GM18511 (cell line): ENCODE results near the gene SMYD3.
"Not testable (repeated sequence)": the region's sequence is repeated elsewhere in the genome, so short reads cannot be mapped to it uniquely, and the experiment has no call there.

ENCODE experiments used
- ATAC-seq: cut with Tn5 transposase; IDR thresholded peaks from one replicate; pipeline ENCODE4 v1.9.1; 2021; ENCODE audit warnings: mild to moderate bottlenecking, moderate library complexity; ENCODE audit not compliant: unreplicated experiment

The SMYD3 gene

DNA sequence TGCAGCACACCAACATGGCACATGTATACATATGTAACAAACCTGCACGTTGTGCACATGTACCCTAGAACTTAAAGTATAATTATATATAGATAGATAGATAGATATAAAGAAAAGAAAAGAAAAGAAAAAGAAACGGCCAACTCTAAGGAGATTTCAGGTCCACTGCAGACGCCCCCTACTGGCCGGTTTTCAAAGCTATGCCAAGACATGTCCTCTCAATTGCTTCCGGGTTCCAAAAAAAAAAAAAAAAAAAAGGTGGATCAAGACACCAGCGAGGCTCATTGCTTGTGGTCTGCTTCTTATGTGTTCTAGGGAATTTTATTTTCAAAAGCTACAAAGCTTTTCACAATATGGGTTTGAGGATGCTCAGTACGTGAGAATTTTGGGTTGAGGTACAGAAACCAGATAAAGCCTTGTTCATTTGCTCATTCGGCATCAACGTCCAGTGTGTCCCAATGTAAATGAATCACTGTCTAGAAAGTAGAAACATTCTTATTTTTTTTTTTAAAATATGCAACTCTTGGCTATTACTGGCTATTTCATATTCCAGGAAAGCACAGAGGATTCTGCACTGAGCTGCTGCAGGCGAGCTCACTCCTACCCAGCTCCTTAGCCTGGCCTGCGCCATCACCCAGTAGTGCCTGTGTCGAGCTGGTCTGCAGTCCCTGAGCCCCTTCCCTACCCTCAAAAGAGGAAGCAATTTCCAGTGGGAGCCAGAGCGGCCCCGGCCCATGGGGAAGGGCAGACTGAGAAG lies 709.3 kb downstream of the SMYD3 start:
- no peak for ATAC-seq

DNA sequence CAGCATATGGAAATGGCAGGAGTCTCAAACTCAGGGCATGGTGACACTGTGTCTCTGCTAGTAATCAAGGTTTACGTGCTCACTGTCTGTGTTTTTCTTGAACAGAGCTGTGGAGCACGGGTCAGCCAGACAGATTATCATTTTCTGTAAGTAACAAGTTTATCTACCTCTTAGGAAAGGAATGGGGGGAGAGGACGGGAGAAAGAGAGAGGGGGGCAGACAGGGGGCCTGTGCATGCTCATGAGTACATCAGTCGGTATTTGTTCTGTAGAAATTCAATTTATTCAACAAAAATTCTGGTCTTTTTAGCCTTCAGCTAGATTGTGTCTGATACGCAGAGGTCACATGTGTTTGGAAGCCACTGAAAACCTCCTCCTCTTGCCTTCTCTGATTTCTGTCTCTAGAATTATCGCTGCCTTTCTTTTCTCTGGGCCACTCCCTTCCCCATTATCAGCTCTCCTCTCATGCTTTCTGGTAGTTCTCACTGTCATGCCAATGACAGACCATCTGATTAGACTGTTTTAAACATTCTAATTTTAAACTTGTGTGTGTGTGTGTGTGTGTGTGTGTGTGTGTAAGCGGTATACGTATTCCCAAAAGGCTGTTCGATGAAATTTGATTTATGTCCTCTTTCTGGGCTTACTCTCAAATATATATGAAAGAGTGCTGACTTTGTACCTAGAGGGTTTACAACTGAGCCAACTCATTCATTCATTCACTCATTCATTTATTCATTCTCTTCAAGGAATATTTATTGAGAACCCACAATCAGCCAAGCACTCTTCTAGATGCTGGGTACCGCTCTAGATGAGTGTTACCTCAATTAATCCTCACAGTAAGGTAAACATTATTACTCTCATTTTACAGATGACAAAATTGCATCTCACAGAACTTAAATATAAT lies 715.4 kb downstream of the SMYD3 start:
- no peak for ATAC-seq

DNA sequence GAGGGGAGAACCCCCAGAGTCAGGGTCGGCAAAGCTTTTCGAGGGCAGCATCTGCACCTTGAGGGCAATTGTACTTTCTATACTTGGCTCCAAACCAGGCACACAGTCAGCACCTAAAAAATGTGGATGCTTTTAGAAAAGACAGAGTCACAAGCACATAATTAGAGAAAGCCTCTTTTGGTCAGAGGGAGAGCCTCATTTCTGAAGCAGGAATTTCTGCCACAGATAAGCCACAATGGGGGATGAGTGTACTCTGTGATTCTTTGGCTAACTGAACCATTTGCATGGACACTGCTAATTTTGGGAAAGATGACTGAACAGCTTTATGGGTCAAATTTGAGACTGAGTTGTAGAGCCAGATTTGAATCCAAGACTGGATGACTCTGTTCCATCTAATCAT lies 716.6 kb downstream of the SMYD3 start:
- no peak for ATAC-seq

DNA sequence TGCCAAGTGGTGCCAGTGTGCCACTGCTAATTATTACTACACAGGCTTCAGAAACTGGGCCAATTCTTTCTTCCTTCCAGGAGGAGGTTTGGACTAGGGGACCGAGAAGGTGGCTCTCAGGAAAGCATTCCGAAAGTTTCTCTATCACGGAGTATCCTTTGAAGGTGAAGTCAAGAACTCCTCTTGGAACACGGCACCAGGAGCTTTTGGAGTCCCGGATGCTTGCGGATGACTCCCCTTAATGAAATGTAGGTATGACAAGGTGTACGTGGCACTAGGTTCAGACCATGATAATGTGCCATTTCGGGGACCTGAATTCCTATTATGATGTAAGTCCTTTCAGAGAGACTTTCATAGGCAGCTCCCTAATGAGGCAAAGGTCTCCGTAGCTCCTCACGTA lies 718.2 kb downstream of the SMYD3 start:
- no peak for ATAC-seq

DNA sequence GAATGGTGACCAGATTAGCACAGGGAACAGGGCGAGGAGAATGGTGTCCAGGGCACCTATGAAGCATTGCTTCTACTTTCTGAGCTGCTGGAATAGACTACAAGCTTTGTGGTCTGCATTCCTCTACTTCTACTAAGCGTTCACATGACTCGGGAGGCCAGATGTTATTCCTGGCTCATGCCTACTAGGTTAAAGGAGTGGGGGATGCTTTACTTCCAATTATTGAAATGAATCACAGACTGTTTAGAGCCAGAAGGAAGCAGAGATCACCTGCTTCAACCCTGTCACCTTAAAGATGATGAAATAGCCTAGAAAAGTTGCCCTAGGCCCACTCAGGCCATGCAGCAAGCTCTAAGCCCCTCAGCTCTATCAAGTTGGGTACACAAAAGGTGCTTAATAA lies 718.8 kb downstream of the SMYD3 start:
- no peak for ATAC-seq

DNA sequence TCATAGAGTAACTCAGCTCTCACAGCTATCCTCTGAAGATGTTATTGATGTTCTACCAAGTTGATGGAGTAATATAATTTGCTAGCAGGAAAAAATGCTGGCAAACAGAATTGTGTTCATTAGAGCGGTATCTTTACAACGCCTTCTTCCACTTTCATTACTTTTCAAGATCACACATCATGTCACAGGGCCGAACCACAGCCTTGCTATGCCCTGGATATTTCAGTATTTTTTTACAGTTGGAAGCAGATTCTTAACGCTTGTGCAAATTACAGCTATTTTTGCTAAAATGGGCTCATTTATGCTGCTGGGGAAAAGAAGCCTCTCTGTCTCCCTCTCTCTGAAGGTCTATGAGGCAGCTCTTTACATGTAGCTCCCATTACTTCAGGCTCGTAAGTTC lies 720.1 kb downstream of the SMYD3 start:
- no peak for ATAC-seq

DNA sequence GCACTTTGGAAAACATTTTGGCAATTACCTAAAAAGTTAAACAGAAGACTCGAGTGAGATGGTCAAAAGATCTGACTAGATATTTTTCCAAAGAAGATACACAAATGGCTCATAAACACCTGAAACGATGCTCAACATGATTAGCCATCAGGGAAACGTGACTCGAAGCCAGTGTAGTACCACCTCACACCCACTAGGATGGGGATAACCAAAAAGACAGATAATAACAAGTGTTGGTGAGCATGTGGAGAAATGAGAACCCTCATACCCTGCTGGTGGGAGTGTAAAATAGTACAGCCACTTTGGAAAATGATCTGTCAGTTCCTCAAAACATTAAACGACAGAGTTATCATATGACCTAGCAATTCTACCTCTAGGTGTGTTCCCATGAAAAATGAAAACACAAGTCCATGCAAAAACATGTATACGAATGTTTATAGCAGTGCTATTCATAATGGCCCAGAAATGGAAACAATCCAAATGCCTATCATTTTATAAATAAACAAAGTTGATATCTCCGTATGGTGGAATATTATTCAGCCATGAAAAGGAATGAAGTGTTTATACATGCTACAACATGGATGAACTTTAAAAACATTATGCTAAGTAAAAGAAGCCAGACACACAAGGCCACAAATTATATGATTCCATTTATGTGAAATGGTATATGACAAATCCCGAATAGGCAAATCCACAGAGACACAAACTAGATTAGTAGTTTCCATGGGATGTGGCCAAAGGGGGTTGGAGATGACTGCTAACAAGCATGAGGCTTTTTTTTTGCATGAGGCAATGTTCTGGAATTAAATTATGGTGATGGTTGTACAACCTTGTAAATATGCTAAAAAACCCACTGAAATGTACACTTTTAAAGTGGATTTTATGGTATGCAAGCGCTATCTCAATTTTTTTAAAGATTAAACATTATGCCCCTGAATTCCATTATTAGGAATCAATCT lies 727.0 kb downstream of the SMYD3 start:
- no peak for ATAC-seq

DNA sequence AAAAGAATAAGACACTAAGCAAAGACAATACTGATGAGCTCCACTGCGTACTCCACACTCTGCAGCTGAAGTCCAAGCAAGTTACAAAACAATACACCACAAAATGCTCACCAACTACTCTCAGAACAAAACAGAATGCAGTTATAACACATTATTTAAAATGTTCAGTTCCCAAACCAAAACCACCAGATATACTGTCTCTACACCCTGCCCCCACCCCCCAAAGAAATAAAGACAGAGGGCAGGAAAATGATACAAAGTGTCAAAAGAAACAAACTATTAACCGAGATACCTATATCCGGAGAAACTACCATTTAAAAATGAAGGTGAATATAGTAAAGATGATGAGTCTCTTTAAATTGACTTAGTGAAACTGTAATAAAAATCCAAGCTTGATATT lies 729.3 kb downstream of the SMYD3 start:
- no peak for ATAC-seq

DNA sequence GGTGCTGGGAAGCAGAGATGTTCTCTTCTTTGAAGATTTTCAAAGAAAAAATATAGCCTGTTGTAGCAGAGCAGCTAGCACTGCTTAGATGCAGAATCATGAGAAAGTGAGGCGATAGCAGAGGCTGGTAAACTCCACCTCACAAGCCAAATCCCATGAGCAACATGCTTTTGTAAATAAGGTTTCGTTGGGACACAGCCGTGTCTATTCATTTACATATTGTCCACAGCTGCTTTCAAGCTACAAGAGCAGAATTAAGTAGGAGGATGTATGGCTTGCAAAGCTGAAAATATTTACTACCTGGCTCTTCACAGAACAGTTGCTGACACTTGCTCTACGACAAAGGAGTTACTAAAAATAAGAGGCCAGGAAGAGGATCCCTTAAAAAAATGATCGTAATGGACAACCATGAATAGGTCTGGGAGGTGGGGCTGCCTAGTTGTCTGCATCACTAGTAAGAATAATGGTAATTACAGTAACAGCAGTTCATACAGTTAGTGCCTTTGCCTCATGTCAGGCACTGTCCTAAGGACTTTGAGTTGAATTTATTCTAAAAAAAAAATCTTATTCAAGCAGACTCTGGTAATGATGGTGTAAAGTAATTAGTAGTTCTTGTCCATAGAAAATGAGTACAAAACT lies 730.3 kb downstream of the SMYD3 start:
- no peak for ATAC-seq

DNA sequence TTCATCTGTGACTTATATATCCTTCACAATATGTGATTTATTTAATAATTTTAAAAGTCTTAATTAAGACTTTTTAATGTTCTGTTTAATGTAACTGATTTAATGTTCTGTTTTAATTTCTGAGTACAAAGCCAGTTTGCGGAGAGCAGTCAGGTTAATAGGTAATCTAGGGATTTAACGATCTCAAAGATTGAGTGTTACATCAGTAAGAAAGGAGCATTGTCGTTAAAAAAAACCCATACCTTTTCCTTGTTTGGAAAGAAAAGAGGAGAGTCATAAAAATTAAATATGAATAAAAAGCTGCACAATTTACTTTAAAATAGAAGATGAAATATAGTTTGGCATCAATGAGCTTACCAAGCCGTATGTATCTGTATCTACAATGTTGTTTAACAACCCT lies 730.9 kb downstream of the SMYD3 start:
- no peak for ATAC-seq

DNA sequence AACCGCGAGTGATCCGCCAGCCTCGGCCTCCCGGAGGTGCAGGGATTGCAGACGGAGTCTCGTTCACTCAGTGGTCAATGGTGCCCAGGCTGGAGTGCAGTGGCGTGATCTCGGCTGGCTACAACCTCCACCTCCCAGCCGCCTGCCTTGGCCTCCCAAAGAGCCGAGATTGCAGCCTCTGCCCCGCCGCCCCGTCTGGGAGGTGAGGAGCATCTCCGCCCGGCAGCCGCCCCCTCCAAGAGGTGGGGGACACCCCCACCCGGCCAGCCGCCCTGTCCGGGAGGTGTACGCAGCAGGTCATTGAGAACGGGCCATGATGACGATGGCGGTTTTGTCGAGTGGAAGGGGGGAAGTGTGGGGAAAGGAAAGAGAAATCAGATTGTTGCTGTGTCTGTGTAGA lies 732.1 kb downstream of the SMYD3 start:
- ATAC-seq, result not testable (repeated sequence)

DNA sequence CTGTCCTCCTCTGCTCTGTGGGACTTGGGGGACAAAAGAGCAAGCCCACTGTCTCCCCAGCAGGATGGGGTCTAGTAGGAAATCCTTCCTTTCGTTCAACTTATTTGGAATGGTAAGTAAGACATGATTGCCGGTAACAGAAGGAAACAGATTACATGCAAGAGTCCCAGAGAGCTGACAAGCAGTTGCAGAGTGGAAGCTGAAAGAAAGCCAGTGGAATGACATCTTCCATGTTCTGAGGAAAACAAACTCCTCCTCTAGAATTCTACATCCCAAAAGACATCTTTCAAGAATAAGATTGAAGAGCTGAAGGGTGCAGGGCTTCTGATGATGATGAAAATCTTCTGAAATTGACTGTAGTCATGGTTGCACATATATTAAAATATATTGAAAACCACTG lies 732.9 kb downstream of the SMYD3 start:
- ATAC-seq, result no peak

DNA sequence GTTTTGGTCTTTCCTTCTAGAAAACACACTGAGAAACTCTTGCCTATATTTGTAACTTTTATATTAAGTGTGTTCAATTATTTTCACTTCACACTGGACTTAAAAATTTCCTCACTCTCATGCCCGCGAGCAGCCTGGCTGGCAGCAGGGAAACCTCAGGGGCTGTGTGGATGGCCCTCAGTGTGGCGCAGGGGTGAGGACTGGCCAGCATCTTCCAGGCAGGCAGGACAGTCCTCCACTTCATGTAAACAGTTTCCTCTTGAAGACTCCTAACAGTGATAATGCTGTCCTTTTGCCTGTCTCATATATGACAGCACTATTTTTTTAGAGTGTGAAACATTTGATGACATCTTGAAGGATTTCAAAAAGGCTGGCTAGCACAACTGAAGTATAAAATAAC lies 733.7 kb downstream of the SMYD3 start:
- no peak for ATAC-seq

DNA sequence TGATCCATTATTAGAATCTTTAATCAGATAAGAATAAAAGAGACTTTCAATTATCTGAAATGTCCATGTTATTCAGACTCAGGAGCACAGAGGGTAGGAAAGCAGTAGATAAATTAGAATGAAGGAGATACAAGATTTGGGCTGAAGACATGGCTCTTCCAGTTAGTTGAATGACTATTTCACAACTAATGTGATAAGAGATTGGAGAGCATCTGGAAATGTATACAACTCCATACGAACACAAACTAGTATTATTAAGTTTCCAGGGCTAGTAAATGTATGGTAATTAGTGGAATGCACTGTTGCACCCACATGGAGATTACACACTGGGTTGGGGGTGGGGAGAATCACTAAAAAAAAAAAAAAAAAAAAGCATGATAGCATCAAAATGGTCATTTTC lies 734.3 kb downstream of the SMYD3 start:
- no peak for ATAC-seq

DNA sequence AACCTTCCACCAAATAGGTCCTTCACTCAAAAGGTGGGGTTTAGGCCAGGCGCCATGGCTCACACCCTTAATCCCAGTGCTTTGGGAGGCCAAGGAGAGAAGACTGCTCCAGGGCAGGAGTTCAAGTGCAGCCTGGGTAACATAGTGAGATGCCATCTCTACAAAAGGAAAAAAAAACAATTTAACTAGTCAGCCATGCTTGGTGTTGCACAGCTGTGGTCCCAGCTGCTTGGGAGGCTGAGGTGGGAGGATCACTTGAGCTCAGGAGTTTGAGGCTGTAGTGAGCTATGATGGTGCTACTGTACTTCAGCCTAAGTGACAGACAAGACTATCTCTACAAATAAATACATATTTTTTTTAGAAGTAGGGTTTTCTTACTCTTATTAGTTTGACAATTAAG lies 734.8 kb downstream of the SMYD3 start:
- no peak for ATAC-seq

DNA sequence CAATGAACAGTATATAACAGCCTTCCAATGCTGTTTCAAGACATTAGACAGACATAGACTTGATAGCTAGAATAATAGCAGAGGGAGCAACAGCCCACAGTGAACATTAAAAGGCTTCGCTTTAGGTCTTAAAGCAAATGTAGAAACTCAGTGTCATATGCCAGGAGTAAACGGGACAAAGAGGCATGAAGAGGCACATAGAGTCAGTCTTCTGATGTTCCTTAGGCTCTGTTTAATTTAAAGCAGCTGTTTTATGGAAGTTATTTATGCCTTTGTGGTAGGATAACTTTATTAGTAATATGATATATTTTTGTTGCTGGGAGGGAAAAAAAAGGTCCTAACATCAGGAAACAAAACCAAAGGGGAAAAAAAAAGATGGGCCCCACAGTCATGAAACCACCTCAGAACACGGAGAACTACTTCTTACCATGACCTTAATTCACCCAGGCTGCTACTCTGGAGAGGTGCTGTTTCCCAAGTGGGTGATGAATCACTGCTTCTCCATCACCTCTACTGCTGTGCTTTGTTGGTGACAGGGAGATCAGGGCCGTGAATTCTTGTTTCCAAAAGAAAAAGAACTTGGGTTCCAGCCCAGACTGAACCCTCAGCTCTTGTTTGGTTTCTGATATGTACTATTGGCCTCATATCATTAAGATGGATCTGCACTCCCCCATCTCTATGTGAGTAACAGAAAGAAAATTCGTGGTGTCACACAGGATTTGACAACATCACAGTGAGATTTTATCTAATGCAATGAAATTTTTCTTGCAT lies 735.4 kb downstream of the SMYD3 start:
- no peak for ATAC-seq

DNA sequence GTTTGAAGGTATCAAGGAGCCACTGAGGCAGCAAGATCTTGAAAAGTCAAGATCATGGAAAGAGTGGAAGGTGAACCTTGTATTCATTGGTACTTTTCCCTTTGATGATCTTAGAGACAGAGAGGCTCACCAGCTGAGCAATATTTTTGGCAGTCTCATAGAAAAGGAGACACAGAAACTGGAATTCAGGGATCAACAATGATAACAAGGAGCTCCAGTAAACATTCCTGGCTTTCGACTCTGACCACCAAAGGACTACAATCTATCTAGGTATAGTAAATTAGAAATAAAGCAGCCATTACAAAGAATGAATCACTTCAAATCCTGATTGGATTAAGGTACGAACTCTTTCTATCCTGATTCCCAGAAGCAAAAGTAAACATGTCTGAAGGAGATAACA lies 736.9 kb downstream of the SMYD3 start:
- no peak for ATAC-seq

DNA sequence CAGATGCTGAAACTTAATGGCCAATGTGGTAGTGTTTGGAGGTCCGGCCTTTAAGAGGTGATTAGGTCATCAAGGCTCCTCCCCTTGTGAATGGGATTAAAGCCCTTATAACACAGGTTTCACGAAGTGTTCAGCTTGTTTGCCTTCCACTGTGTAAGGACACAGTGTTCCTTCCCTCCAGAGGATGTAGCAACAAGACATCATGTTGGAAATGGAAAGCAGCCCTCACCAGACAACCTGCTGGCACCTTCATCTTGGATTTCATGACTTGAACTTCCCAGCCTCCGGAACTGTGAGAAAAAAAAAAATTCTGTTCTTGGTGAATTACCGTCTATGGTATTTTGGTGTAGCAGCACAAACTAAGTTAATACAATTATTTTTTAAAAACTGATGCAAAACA lies 738.5 kb downstream of the SMYD3 start:
- no peak for ATAC-seq

DNA sequence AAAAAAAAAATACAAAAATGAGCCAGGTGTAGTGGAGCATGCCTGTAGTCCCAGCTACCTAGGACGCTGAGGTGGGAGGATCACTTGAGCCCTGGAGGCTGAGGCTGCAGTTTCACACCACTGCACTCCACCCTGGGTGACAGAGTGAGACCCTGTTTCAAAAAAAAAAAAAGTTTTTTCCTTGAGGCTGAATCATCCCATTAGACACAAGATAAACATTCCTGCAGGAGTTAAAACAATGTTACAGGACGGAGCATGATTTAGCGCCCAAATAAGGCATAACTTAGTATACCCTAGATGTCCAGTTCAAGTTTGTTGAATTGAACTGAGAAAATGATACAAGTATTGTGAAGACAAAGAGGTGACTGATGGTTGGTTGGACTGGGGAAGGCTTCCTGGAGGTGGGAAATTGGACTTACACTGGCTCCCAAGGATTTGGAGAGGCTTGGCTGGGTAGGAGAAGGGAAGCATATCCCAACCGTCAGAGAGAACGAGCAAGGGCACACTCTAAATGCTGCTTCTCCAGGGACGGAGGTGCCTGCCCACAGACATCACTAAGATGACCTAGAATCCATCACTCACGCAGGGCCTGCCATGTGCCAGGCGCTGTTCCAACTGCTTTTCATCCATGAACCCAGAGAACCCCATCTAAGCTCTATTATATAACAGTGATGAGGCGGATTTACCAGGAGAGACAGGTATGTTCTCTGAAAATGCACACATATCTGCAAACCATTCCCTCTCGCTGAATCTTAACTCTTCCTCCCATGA lies 741.7 kb downstream of the SMYD3 start:
- no peak for ATAC-seq
